ENCODE results near the gene TM9SF3. TPM values are rescaled to one million over a fixed set of nuclear protein-coding genes. Genes with fewer than 3 reads are reported as not detected.

Gene TM9SF3
- polyA plus RNA-seq, 2 of the 4 experiments (the other 2 are of a cell fraction): 92.9 to 138 TPM

- Histone ChIP-seq H3K4me2 (no peak overlapping the region), H3K9me3 (no peaks in the 10 kb centered on the region), H3K4me3 (no peak overlapping the region), H3K27ac (no peak overlapping the region), H3K4me1 (no peaks in the 10 kb centered on the region)
- ChIA-PET POLR2A (no interaction called here), CTCF (interaction anchor here (1.7 to 5.0 kb wide), 2 partner anchors 17 to 120 kb away, joined by 4 to 54 read pairs; partner anchors contain the start of gene TLL2)
- DNase-seq (ENCODE audit: low read depth in 1 of 2, low spot score in 1 of 2) (no peak), ATAC-seq (no peak), FAIRE-seq (no peak)
- WGBS (ENCODE audit: missing lambda C conversion rate): 46% methylated on average over 4 of the region's 4 CpGs
- TF ChIP-seq MAFK (IDR thresholded peaks at IDR 0.05; ENCODE audit: partially characterized antibody): no peak
These were observed 92.1 kb downstream of the TM9SF3 start for GRCh38 chr10:96494694-96495093.

GRCh38 chr10:96493871-96494525 is 92.8 kb downstream of the TM9SF3 start:
- no peaks in the 10 kb centered on the region for H3K9me3 ChIP-seq
- no peak overlapping the region for H3K4me2 ChIP-seq
- H3K4me1 ChIP-seq: no peaks in the 10 kb centered on the region
- ChIA-PET POLR2A (no interaction called here), CTCF (interaction anchor here (1.7 to 5.0 kb wide), 2 partner anchors 18 to 119 kb away, joined by 4 to 54 read pairs; partner anchors contain the start of gene TLL2)
- WGBS (ENCODE audit: missing lambda C conversion rate): 45% methylated on average over 12 of the region's 12 CpGs
- no peak overlapping the region for H3K27ac ChIP-seq
- DNase-seq (ENCODE audit: low read depth in 1 of 2, low spot score in 1 of 2) (no peak), FAIRE-seq (no peak), ATAC-seq (no peak)
- H3K4me3 ChIP-seq: no peak overlapping the region
- TF ChIP-seq MAX (IDR thresholded peaks at IDR 0.05) (no peak), TP53 (CRISPR knock-in tag; IDR thresholded peaks at IDR 0.05) (no peak), BCL3 (IDR thresholded peaks at IDR 0.05) (no peak), HDAC2 (IDR thresholded peaks at IDR 0.05) (no peak), RARB (CRISPR knock-in tag; IDR thresholded peaks at IDR 0.05) (no peak), JUNB (IDR thresholded peaks at IDR 0.05) (no peak), RFX5 (IDR thresholded peaks at IDR 0.05) (no peak), CTCF (IDR thresholded peaks at IDR 0.05) (no peak), E2F6 (IDR thresholded peaks at IDR 0.05; ENCODE audit: borderline replicate concordance, low read depth) (no peak), NR3C1 (IDR thresholded peaks at IDR 0.05) (no peak), PHF8 (IDR thresholded peaks at IDR 0.05; ENCODE audit: borderline replicate concordance, low read depth) (no peak), ZSCAN20 (CRISPR knock-in tag; IDR thresholded peaks at IDR 0.05) (no peak), EHF (CRISPR knock-in tag; IDR thresholded peaks at IDR 0.05) (no peak), ZNF302 (CRISPR knock-in tag; IDR thresholded peaks at IDR 0.05) (no peak), HOXA7 (CRISPR knock-in tag; IDR thresholded peaks at IDR 0.05) (no peak), CHD4 (IDR thresholded peaks at IDR 0.05; ENCODE audit: borderline replicate concordance) (no peak)
- TF ChIP-seq, protein P1, sequence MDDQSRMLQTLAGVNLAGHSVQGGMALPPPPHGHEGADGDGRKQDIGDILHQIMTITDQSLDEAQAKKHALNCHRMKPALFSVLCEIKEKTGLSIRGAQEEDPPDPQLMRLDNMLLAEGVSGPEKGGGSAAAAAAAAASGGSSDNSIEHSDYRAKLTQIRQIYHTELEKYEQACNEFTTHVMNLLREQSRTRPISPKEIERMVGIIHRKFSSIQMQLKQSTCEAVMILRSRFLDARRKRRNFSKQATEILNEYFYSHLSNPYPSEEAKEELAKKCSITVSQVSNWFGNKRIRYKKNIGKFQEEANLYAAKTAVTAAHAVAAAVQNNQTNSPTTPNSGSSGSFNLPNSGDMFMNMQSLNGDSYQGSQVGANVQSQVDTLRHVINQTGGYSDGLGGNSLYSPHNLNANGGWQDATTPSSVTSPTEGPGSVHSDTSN (IDR thresholded peaks at IDR 0.05): no peak

DNA sequence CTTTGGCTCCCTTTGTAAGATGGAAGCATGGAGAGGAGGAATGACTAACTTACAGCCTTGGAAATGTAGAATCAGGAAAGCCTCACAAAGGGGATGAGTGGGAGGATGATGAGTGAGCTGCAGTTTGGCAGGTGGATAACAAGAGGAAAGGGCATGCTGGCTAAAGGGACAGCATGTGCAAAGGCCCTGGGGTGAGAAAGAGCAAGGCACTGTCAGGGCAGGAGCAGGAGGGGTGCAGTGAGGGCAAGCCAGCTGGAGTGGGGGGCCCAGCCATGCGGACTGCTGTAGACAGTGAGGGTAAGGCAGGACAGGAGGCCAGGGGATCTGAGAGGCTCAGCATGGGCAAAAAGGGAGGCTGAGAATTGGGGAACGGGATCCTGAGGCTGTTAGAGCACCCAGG is 93.6 kb downstream of the TM9SF3 start:
- 41% methylated on average over 2 of the region's 2 CpGs for WGBS (ENCODE audit: missing lambda C conversion rate)

More for the DNA sequence above, 93.6 kb downstream of the TM9SF3 start:
- Histone ChIP-seq H3K9me3 (no peaks in the 10 kb centered on the region), H3K27ac (no peak overlapping the region), H3K4me2 (no peak overlapping the region), H3K4me1 (no peaks in the 10 kb centered on the region), H3K4me3 (no peak overlapping the region)
- DNase-seq (ENCODE audit: low read depth in 1 of 2, low spot score in 1 of 2) (no peak), ATAC-seq (no peak), FAIRE-seq (no peak)
- TF ChIP-seq RNF2 (IDR thresholded peaks at IDR 0.05; ENCODE audit: borderline replicate concordance, low read depth) (no peak), SMC3 (IDR thresholded peaks at IDR 0.05) (no peak), JUNB (IDR thresholded peaks at IDR 0.05) (no peak), CBX2 (IDR thresholded peaks at IDR 0.05; ENCODE audit: borderline replicate concordance, low read depth) (no peak), FOSL2 (IDR thresholded peaks at IDR 0.05) (no peak), FOSL2 (CRISPR knock-in tag; IDR thresholded peaks at IDR 0.05) (no peak), ZFP36 (IDR thresholded peaks at IDR 0.05; ENCODE audit: borderline replicate concordance, partially characterized antibody) (no peak), SREBF2 (IDR thresholded peaks at IDR 0.05) (no peak), JUN (IDR thresholded peaks at IDR 0.05) (no peak), HEYL (CRISPR knock-in tag; IDR thresholded peaks at IDR 0.05) (no peak), RARB (CRISPR knock-in tag; IDR thresholded peaks at IDR 0.05) (no peak), ATOH8 (CRISPR knock-in tag; IDR thresholded peaks at IDR 0.05; ENCODE audit: low read depth) (no peak), RAD21 (conservative IDR thresholded peaks at IDR 0.05 in 1 of 2, IDR thresholded peaks at IDR 0.05 in 1 of 2) (no peak), ESRRA (IDR thresholded peaks at IDR 0.05; ENCODE audit: borderline replicate concordance, low read length) (no peak)
- ChIA-PET POLR2A (no interaction called here), CTCF (interaction anchor here (1.0 to 1.7 kb wide), 3 partner anchors 9 to 263 kb away, joined by 3 to 4 read pairs (median 3); no protein-coding TSS in a partner anchor)
